NK-92 treated with Interleukin-12 subunit alpha and Interleukin-12 subunit beta, amount 100 ng/mL, for 24 hours (cell line): Measurements from ENCODE around the gene OR2H2.

Experiments used
- DNase-seq: peaks from one replicate; lab custom pipeline; 2025; lab: John Stamatoyannopoulos, UW

The OR2H2 gene

DNA sequence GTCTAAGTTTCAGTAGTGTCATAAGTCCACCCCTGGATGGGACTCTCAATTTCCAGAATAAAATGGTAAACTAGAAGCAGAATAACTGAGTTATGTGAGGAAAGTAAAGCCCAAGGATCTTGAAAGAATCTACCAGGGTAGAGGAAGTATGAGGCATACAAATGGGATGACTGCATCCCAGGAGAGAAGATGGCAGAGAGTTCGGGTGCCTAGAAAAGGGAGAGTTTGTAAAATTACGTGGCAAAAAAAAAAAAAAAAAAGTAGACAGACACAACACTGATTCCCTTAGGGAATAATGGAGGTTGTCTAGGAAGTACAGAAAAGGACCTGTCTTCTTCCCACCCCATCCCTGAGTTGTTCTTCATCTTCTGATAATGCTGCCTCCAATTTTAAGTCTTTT is 44.6 kb downstream of the OR2H2 start:
- DNase-seq: no peak

DNA sequence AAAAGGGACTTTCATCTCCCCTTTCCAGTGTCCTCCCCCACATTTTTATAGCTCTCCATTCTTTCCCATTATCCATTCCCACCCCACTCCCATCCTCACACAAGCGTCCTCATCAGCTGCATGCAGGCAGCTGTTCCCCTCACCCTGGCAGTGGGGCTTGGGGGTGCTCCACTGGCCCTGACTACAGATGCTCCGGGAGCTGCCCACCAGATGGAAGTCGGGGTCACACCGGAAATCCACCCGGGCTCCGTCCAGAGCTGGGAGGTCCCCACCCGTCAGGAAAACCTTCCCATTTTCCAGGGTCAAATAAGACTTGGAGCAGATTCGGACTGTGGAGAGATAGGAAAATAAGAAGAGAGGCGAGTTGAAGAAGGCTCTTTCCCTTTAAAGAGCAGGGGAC is 45.4 kb downstream of the OR2H2 start:
- no peak for DNase-seq

DNA sequence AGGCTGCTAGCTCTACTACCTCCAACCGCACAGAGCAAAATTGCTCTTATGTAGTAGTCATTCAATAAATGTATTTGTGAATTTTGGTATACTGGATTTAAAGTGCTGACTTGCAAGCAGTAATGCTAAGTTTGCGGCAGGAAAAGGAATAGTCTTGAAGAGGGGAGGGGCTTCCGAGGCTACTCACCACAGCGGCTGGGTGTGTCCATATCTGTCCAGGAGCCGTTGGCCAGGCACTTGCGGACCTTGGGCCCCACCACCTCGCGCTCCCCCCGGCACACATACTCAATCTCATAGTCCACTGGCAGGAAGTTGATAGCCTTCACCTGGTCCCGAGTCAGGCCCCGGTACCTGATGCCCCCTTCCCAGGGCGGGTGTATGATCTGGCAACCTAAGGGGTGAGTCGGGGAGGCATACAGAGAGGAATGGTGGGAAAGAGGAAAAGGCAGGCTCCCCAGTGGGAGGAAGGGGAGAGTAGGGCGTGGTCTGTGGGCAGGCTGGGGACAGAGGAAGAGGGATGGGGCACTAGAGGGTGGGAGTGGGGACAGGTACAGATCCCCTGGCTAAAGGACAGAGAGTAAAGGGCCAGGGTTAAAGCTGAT is 46.4 kb downstream of the OR2H2 start:
- DNase-seq: no peak

DNA sequence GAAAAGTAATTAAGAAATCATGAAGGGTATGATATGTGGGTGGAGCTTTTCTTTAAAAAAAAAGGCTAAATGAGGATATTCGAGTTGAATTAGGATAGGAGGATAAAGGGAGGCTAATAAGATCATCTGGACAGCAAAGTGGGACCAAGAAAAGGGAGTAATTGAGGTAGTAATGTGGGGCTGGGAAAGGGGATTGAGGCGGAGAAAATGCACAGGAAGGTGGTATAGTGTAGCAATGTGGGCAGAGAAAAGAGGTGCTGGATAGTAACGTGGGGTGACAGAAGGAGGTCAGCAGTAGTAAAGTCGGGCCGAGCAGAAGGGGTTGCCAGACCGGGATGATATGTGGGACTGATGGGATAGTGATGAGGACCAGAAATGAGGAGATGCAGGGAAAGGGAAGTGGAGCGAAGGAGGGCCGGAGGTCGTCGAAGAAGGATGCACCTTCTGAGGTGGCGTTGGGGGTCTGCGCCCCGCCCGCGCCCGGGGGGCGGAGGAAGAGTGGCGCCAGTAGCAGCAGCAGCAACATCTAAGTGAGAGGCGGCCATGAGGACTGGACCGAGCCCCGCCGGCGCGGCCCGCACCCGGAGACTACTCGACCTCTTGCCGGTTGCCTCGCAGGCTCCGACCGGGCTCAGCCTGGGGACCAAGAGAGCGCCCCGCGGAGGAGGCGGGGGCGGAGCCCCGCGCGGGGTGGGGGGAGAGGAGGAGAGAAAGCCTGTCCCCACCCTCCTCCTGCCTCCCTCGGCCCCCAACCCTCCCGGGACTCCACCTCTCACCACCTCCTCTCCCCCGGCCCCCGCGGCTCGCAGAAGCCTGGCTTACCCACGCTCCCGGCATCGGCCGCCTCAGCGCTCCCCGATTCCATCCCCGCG is 47.2 kb downstream of the OR2H2 start:
- no peak for DNase-seq

- DNase-seq: no peak
These were observed 48.0 kb downstream of the OR2H2 start, which contains the start of gene GABBR1 for GRCh38 chr6:29632789-29633533. GABBR1 (minus strand) TSS chr6:29633183; CDS start chr6:29632385, 798 bp downstream.

- no peak for DNase-seq
These were observed 48.6 kb downstream of the OR2H2 start for GRCh38 chr6:29633534-29633905.

DNA sequence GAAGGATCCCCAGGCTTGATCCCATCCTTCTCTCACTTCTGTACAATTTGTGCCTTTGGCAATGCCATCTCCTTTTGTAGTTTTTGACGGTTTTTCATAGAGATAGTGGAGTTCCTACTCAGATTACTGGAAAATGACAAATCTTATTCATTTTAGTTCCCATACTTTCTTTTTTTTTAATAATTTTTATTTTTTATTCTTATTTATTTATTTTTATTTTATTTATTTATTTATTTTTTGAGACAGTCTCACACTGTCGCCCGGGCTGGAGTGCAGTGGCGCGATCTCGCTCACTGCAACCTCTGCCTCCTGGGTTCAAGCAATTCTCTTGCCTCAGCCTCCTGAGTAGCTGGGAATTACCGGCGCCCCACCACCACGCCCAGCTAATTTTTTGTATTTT is 52.3 kb downstream of the OR2H2 start:
- DNase-seq: no peak
